ENCODE data around the gene CRELD1. TPM values are rescaled to one million over a fixed set of nuclear protein-coding genes. Genes with fewer than 3 reads are reported as not detected.

Gene CRELD1
- total and polyA plus RNA-seq, 2 donors, result 19.9 to 36.4 TPM

GRCh38 chr3:9913601-9914000 is 20.0 kb upstream of the CRELD1 start:
- Histone ChIP-seq H3K27me3 (ENCODE audit: control insufficient read depth in 2 of 2, insufficient read depth in 1 of 2, low read length in 1 of 2) (peaks cover 0 to 13% of the 10 kb centered on the region in 2 donors), H3K9me3 (ENCODE audit: control insufficient read depth in 2 of 2, insufficient read depth in 1 of 2, low read length in 1 of 2) (no peaks in the 10 kb centered on the region), H3K27ac (ENCODE audit: low read depth in 1 of 2, low read length in 1 of 2) (no peak overlapping the region), H3K4me1 (ENCODE audit: control insufficient read depth in 2 of 2, insufficient read depth in 2 of 2, low read length in 2 of 2) (peaks cover 12 to 26% of the 10 kb centered on the region in 2 donors), H3K36me3 (ENCODE audit: control insufficient read depth in 2 of 2, insufficient read depth in 2 of 2, low read length in 1 of 2) (peaks cover 0 to 22% of the 10 kb centered on the region in 2 donors), H3K4me3 (ENCODE audit: low read length in 2 of 2) (no peak overlapping the region)
- WGBS, result 98% methylated on average over 5 of the region's 5 CpGs
- DNase-seq (ENCODE audit: low read depth in 6 of 9, low spot score in 9 of 9), result no peak

GRCh38 chr3:9914011-9914410 is 19.6 kb upstream of the CRELD1 start:
- H3K36me3 ChIP-seq (ENCODE audit: control insufficient read depth in 2 of 2, insufficient read depth in 2 of 2, low read length in 1 of 2), result peaks cover 0 to 19% of the 10 kb centered on the region in 2 donors
- no peak overlapping the region for H3K27ac ChIP-seq (ENCODE audit: low read depth in 1 of 2, low read length in 1 of 2)
- H3K4me1 ChIP-seq (ENCODE audit: control insufficient read depth in 2 of 2, insufficient read depth in 2 of 2, low read length in 2 of 2), result peaks cover 12 to 26% of the 10 kb centered on the region in 2 donors
- no peak overlapping the region for H3K4me3 ChIP-seq (ENCODE audit: low read length in 2 of 2)
- DNase-seq (ENCODE audit: low read depth in 6 of 9, low spot score in 9 of 9), result no peak
- H3K27me3 ChIP-seq (ENCODE audit: control insufficient read depth in 2 of 2, insufficient read depth in 1 of 2, low read length in 1 of 2), result peaks cover 0 to 13% of the 10 kb centered on the region in 2 donors
- no peaks in the 10 kb centered on the region for H3K9me3 ChIP-seq (ENCODE audit: control insufficient read depth in 2 of 2, insufficient read depth in 1 of 2, low read length in 1 of 2)
- WGBS, result 97% methylated on average over 1 of the region's 1 CpG

- Histone ChIP-seq H3K4me3 (ENCODE audit: low read length in 2 of 2) (peak overlapping the region in 1 of 2 donors; percentile 59), H3K27me3 (ENCODE audit: control insufficient read depth in 2 of 2, insufficient read depth in 1 of 2, low read length in 1 of 2) (peaks cover 0 to 13% of the 10 kb centered on the region in 2 donors), H3K27ac (ENCODE audit: low read depth in 1 of 2, low read length in 1 of 2) (no peak overlapping the region), H3K4me1 (ENCODE audit: control insufficient read depth in 2 of 2, insufficient read depth in 2 of 2, low read length in 2 of 2) (peaks cover 12 to 26% of the 10 kb centered on the region in 2 donors), H3K36me3 (ENCODE audit: control insufficient read depth in 2 of 2, insufficient read depth in 2 of 2, low read length in 1 of 2) (peaks cover 0 to 19% of the 10 kb centered on the region in 2 donors), H3K9me3 (ENCODE audit: control insufficient read depth in 2 of 2, insufficient read depth in 1 of 2, low read length in 1 of 2) (no peaks in the 10 kb centered on the region)
- WGBS, result 35% methylated on average over 15 of the region's 15 CpGs
- DNase-seq (ENCODE audit: low read depth in 6 of 9, low spot score in 9 of 9), result no peak
Observed at GRCh38 chr3:9914559-9915253, 18.9 kb upstream of the CRELD1 start.

- H3K4me1 ChIP-seq (ENCODE audit: control insufficient read depth in 2 of 2, insufficient read depth in 2 of 2, low read length in 2 of 2), result peaks cover 12 to 26% of the 10 kb centered on the region in 2 donors
- WGBS, result 1% methylated on average over 98 of the region's 99 CpGs
- H3K36me3 ChIP-seq (ENCODE audit: control insufficient read depth in 2 of 2, insufficient read depth in 2 of 2, low read length in 1 of 2), result peaks cover 0 to 19% of the 10 kb centered on the region in 2 donors
- H3K27ac ChIP-seq (ENCODE audit: low read depth in 1 of 2, low read length in 1 of 2), result no peak overlapping the region
- peak in 2 of 9 donors; percentile 30 to 38 for DNase-seq (ENCODE audit: low read depth in 6 of 9, low spot score in 9 of 9)
- H3K9me3 ChIP-seq (ENCODE audit: control insufficient read depth in 2 of 2, insufficient read depth in 1 of 2, low read length in 1 of 2), result no peaks in the 10 kb centered on the region
- peaks cover 0 to 13% of the 10 kb centered on the region in 2 donors for H3K27me3 ChIP-seq (ENCODE audit: control insufficient read depth in 2 of 2, insufficient read depth in 1 of 2, low read length in 1 of 2)
- H3K4me3 ChIP-seq (ENCODE audit: low read length in 2 of 2), result peak overlapping the region; percentile 41 to 59
Observed at GRCh38 chr3:9915254-9916141, 18.1 kb upstream of the CRELD1 start.

GRCh38 chr3:9916346-9916733 is 17.3 kb upstream of the CRELD1 start:
- peaks cover 0 to 11% of the 10 kb centered on the region in 2 donors for H3K36me3 ChIP-seq (ENCODE audit: control insufficient read depth in 2 of 2, insufficient read depth in 2 of 2, low read length in 1 of 2)
- H3K4me1 ChIP-seq (ENCODE audit: control insufficient read depth in 2 of 2, insufficient read depth in 2 of 2, low read length in 2 of 2), result peaks cover 12 to 26% of the 10 kb centered on the region in 2 donors
- H3K9me3 ChIP-seq (ENCODE audit: control insufficient read depth in 2 of 2, insufficient read depth in 1 of 2, low read length in 1 of 2), result no peaks in the 10 kb centered on the region
- WGBS, result 80% methylated on average over 7 of the region's 7 CpGs
- no peak for DNase-seq (ENCODE audit: low read depth in 6 of 9, low spot score in 9 of 9)
- H3K27me3 ChIP-seq (ENCODE audit: control insufficient read depth in 2 of 2, insufficient read depth in 1 of 2, low read length in 1 of 2), result peaks cover 0 to 13% of the 10 kb centered on the region in 2 donors
- H3K27ac ChIP-seq (ENCODE audit: low read depth in 1 of 2, low read length in 1 of 2), result peak overlapping the region in 1 of 2 donors; percentile 62
- peak overlapping the region in 1 of 2 donors; percentile 34 for H3K4me3 ChIP-seq (ENCODE audit: low read length in 2 of 2)

GRCh38 chr3:9916734-9917680 is 16.6 kb upstream of the CRELD1 start, which contains the start of gene IL17RC:
Gene IL17RC, plus strand, starts transcription at chr3:9917098. Its CDS starts 218 bp downstream, at chr3:9917316.
- Histone ChIP-seq H3K27me3 (ENCODE audit: control insufficient read depth in 2 of 2, insufficient read depth in 1 of 2, low read length in 1 of 2) (peaks cover 0 to 13% of the 10 kb centered on the region in 2 donors), H3K9me3 (ENCODE audit: control insufficient read depth in 2 of 2, insufficient read depth in 1 of 2, low read length in 1 of 2) (no peaks in the 10 kb centered on the region), H3K4me1 (ENCODE audit: control insufficient read depth in 2 of 2, insufficient read depth in 2 of 2, low read length in 2 of 2) (peaks cover 12 to 26% of the 10 kb centered on the region in 2 donors), H3K4me3 (ENCODE audit: low read length in 2 of 2) (peak within 1 kb of the TSS; percentile 41 to 59), H3K36me3 (ENCODE audit: control insufficient read depth in 2 of 2, insufficient read depth in 2 of 2, low read length in 1 of 2) (peaks cover 0 to 4% of the 10 kb centered on the region in 2 donors), H3K27ac (ENCODE audit: low read depth in 1 of 2, low read length in 1 of 2) (peak within 1 kb of the TSS; percentile 56 to 62)
- DNase-seq (ENCODE audit: low read depth in 6 of 9, low spot score in 9 of 9), result peak in 2 of 9 donors; percentile 31 to 51
- 36% methylated on average over 19 of the region's 19 CpGs for WGBS

- Histone ChIP-seq H3K36me3 (ENCODE audit: control insufficient read depth in 2 of 2, insufficient read depth in 2 of 2, low read length in 1 of 2) (no peaks in the 10 kb centered on the region), H3K4me1 (ENCODE audit: control insufficient read depth in 2 of 2, insufficient read depth in 2 of 2, low read length in 2 of 2) (peaks cover 12 to 26% of the 10 kb centered on the region in 2 donors), H3K27ac (ENCODE audit: low read depth in 1 of 2, low read length in 1 of 2) (no peak overlapping the region), H3K9me3 (ENCODE audit: control insufficient read depth in 2 of 2, insufficient read depth in 1 of 2, low read length in 1 of 2) (no peaks in the 10 kb centered on the region), H3K27me3 (ENCODE audit: control insufficient read depth in 2 of 2, insufficient read depth in 1 of 2, low read length in 1 of 2) (peaks cover 0 to 13% of the 10 kb centered on the region in 2 donors), H3K4me3 (ENCODE audit: low read length in 2 of 2) (no peak overlapping the region)
- DNase-seq (ENCODE audit: low read depth in 6 of 9, low spot score in 9 of 9), result no peak
- 92% methylated on average over 10 of the region's 10 CpGs for WGBS
Observed at GRCh38 chr3:9917820-9918219, 15.8 kb upstream of the CRELD1 start.

GRCh38 chr3:9918261-9919038 is 15.2 kb upstream of the CRELD1 start:
- Histone ChIP-seq H3K9me3 (ENCODE audit: control insufficient read depth in 2 of 2, insufficient read depth in 1 of 2, low read length in 1 of 2) (no peaks in the 10 kb centered on the region), H3K36me3 (ENCODE audit: control insufficient read depth in 2 of 2, insufficient read depth in 2 of 2, low read length in 1 of 2) (no peaks in the 10 kb centered on the region), H3K27me3 (ENCODE audit: control insufficient read depth in 2 of 2, insufficient read depth in 1 of 2, low read length in 1 of 2) (peaks cover 0 to 13% of the 10 kb centered on the region in 2 donors), H3K4me3 (ENCODE audit: low read length in 2 of 2) (no peak overlapping the region), H3K4me1 (ENCODE audit: control insufficient read depth in 2 of 2, insufficient read depth in 2 of 2, low read length in 2 of 2) (peaks cover 12 to 26% of the 10 kb centered on the region in 2 donors), H3K27ac (ENCODE audit: low read depth in 1 of 2, low read length in 1 of 2) (no peak overlapping the region)
- WGBS, result 98% methylated on average over 8 of the region's 8 CpGs
- DNase-seq (ENCODE audit: low read depth in 6 of 9, low spot score in 9 of 9), result no peak
